ENCODE measurements around the gene SULT1C3.
A peak's percentile ranks its signal among the peaks of the same experiment; 100 is the strongest.

The SULT1C3 gene

GRCh38 chr2:108229875-108230274 is 9.9 kb upstream of the SULT1C3 start:
- Histone ChIP-seq H2BK5ac (ENCODE audit: low read length) (no peak overlapping the region), H3K4ac (ENCODE audit: low read depth, low read length) (no peak overlapping the region), H2BK15ac (replicated peaks; ENCODE audit: low read depth) (no peak overlapping the region), H3K79me1 (ENCODE audit: low read length) (no peaks in the 10 kb centered on the region), H2AK5ac (ENCODE audit: low read length) (no peak overlapping the region), H4K8ac (ENCODE audit: low read depth, low read length) (no peak overlapping the region), H3K4me2 (ENCODE audit: low read length) (no peak overlapping the region), H3K23ac (ENCODE audit: low read length) (no peak overlapping the region), H3K4me1 (ENCODE audit: control insufficient read depth, low read depth, low read length) (no peaks in the 10 kb centered on the region), H3K79me2 (ENCODE audit: control insufficient read depth, insufficient read depth, low read length) (no peaks in the 10 kb centered on the region), H3K18ac (ENCODE audit: low read length) (no peak overlapping the region), H3K36me3 (ENCODE audit: control insufficient read depth, insufficient read depth, low read length) (no peaks in the 10 kb centered on the region), H3K4me3 (ENCODE audit: low read length) (no peak overlapping the region), H3K9ac (ENCODE audit: low read length) (no peak overlapping the region), H4K5ac (ENCODE audit: low read length) (no peak overlapping the region), H2BK120ac (ENCODE audit: low read depth, low read length) (no peak overlapping the region), H3K56ac (ENCODE audit: low read length) (no peak overlapping the region), H3K27me3 (ENCODE audit: insufficient read depth, low read length, poor library complexity) (no peaks in the 10 kb centered on the region), H3K27ac (ENCODE audit: low read depth, low read length) (no peak overlapping the region)
- no peak for DNase-seq
- WGBS (ENCODE audit: extremely low coverage, insufficient coverage, low lambda C conversion rate), result no CpG with 5 or more reads among the region's 2 CpGs

DNA sequence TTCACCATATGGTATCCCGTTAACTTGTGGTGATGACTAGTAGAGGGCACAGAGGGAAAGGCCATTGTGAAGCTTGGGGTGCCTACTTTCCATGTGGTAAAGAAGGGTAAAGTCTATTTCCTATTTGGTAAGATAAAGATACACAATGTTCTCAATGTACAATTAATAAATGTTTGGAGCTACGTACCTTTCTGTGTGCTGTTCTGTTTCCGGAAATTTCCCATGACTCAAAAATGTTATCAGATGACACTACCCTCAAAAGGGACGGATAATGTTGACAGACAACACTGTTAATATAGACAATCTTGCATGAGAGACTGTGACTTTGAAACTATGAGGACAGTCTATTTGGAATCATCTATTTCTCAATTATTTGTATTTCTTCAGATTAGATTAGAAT is 4.2 kb upstream of the SULT1C3 start:
- Histone ChIP-seq H2BK5ac (ENCODE audit: low read length) (no peak overlapping the region), H3K79me2 (ENCODE audit: control insufficient read depth, insufficient read depth, low read length) (no peaks in the 10 kb centered on the region), H3K27me3 (ENCODE audit: insufficient read depth, low read length, poor library complexity) (no peaks in the 10 kb centered on the region), H3K4me2 (ENCODE audit: low read length) (no peak overlapping the region), H4K8ac (ENCODE audit: low read depth, low read length) (no peak overlapping the region), H3K79me1 (ENCODE audit: low read length) (no peaks in the 10 kb centered on the region), H2BK15ac (replicated peaks; ENCODE audit: low read depth) (no peak overlapping the region), H2AK5ac (ENCODE audit: low read length) (no peak overlapping the region), H3K18ac (ENCODE audit: low read length) (no peak overlapping the region), H3K23ac (ENCODE audit: low read length) (no peak overlapping the region), H3K27ac (ENCODE audit: low read depth, low read length) (no peak overlapping the region), H3K4me1 (ENCODE audit: control insufficient read depth, low read depth, low read length) (no peaks in the 10 kb centered on the region), H3K4ac (ENCODE audit: low read depth, low read length) (no peak overlapping the region), H3K36me3 (ENCODE audit: control insufficient read depth, insufficient read depth, low read length) (no peaks in the 10 kb centered on the region), H2BK120ac (ENCODE audit: low read depth, low read length) (no peak overlapping the region), H4K5ac (ENCODE audit: low read length) (no peak overlapping the region), H3K9ac (ENCODE audit: low read length) (no peak overlapping the region), H3K56ac (ENCODE audit: low read length) (no peak overlapping the region), H3K4me3 (ENCODE audit: low read length) (no peak overlapping the region)
- WGBS (ENCODE audit: extremely low coverage, insufficient coverage, low lambda C conversion rate), result no CpG with 5 or more reads among the region's 4 CpGs
- no peak for DNase-seq

DNA sequence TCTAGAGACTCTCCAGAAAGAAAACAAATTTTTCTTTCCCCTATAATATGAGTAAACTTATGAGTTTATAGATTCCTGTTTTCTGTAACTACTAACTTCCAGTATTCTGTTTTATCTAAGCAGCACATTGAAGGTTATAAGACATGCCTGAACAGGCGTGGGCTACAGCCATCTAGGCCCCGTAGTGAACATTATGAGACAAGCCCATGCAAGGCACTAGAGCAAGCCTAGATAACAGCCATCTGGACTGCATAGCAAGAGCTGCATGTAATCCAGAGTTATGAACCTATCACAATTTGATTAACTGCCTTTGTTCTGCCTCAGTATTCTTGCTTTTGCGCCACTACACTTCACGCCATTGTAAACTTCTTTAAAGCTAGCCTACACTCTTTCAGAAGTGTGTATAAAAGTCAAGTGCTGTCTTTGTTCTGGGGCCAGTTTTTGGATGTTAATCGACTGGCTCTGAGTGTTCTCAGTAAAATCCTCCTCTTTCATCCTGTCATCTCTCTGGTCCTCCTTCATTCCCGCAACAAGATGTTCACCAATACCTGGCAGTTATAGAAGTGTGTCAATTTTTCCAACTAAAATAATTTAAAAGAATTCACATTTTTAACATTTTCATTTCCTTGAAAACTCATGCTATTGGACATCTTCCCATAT is 3.0 kb upstream of the SULT1C3 start:
- H2BK5ac ChIP-seq (ENCODE audit: low read length), result no peak overlapping the region
- no peaks in the 10 kb centered on the region for H3K27me3 ChIP-seq (ENCODE audit: insufficient read depth, low read length, poor library complexity)
- no peak overlapping the region for H3K23ac ChIP-seq (ENCODE audit: low read length)
- no peaks in the 10 kb centered on the region for H3K4me1 ChIP-seq (ENCODE audit: control insufficient read depth, low read depth, low read length)
- H3K79me2 ChIP-seq (ENCODE audit: control insufficient read depth, insufficient read depth, low read length), result no peaks in the 10 kb centered on the region
- WGBS (ENCODE audit: extremely low coverage, insufficient coverage, low lambda C conversion rate), result no CpG with 5 or more reads among the region's 6 CpGs
- no peak overlapping the region for H4K8ac ChIP-seq (ENCODE audit: low read depth, low read length)
- H3K56ac ChIP-seq (ENCODE audit: low read length), result no peak overlapping the region
- H3K4ac ChIP-seq (ENCODE audit: low read depth, low read length), result no peak overlapping the region
- peak; percentile 10 for DNase-seq
- no peak overlapping the region for H2BK120ac ChIP-seq (ENCODE audit: low read depth, low read length)
- H3K36me3 ChIP-seq (ENCODE audit: control insufficient read depth, insufficient read depth, low read length), result no peaks in the 10 kb centered on the region
- no peak overlapping the region for H2BK15ac ChIP-seq (replicated peaks; ENCODE audit: low read depth)
- no peak overlapping the region for H3K4me3 ChIP-seq (ENCODE audit: low read length)
- H3K18ac ChIP-seq (ENCODE audit: low read length), result no peak overlapping the region
- H4K5ac ChIP-seq (ENCODE audit: low read length), result no peak overlapping the region
- no peak overlapping the region for H3K9ac ChIP-seq (ENCODE audit: low read length)
- no peak overlapping the region for H3K27ac ChIP-seq (ENCODE audit: low read depth, low read length)
- H3K79me1 ChIP-seq (ENCODE audit: low read length), result no peaks in the 10 kb centered on the region
- H2AK5ac ChIP-seq (ENCODE audit: low read length), result no peak overlapping the region
- no peak overlapping the region for H3K4me2 ChIP-seq (ENCODE audit: low read length)

DNA sequence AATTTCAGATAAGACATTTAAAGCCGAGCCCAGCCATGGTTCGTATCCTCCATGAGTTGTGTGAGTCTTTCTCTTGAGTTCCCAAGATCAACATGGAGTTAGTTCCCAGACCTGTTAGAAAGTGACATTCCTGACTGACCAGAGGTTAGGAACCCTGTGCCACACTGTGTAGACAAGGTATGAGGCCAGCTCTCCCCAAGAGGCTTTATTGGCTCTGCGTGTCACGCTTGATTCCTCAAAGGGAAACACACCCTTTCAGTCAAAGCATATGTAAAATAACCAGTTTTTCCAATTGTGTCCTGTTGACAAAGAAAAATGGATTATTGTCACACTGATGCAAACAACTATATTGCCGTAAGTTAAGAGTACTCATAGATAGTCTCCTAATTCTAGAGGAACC is 1.2 kb downstream of the SULT1C3 start:
- Histone ChIP-seq H4K8ac (ENCODE audit: low read depth, low read length) (no peak overlapping the region), H3K56ac (ENCODE audit: low read length) (no peak overlapping the region), H3K9ac (ENCODE audit: low read length) (no peak overlapping the region), H3K23ac (ENCODE audit: low read length) (no peak overlapping the region), H3K4me2 (ENCODE audit: low read length) (no peak overlapping the region), H2BK120ac (ENCODE audit: low read depth, low read length) (no peak overlapping the region), H3K4me3 (ENCODE audit: low read length) (no peak overlapping the region), H3K4me1 (ENCODE audit: control insufficient read depth, low read depth, low read length) (no peaks in the 10 kb centered on the region), H3K18ac (ENCODE audit: low read length) (no peak overlapping the region), H3K79me2 (ENCODE audit: control insufficient read depth, insufficient read depth, low read length) (no peaks in the 10 kb centered on the region), H3K4ac (ENCODE audit: low read depth, low read length) (no peak overlapping the region), H3K27ac (ENCODE audit: low read depth, low read length) (no peak overlapping the region), H3K27me3 (ENCODE audit: insufficient read depth, low read length, poor library complexity) (no peaks in the 10 kb centered on the region), H3K79me1 (ENCODE audit: low read length) (no peaks in the 10 kb centered on the region), H2AK5ac (ENCODE audit: low read length) (no peak overlapping the region), H2BK15ac (replicated peaks; ENCODE audit: low read depth) (no peak overlapping the region), H2BK5ac (ENCODE audit: low read length) (no peak overlapping the region), H3K36me3 (ENCODE audit: control insufficient read depth, insufficient read depth, low read length) (no peaks in the 10 kb centered on the region), H4K5ac (ENCODE audit: low read length) (no peak overlapping the region)
- no peak for DNase-seq
- no CpG with 5 or more reads among the region's 5 CpGs for WGBS (ENCODE audit: extremely low coverage, insufficient coverage, low lambda C conversion rate)

- no peak overlapping the region for H2BK5ac ChIP-seq (ENCODE audit: low read length)
- no peak overlapping the region for H2AK5ac ChIP-seq (ENCODE audit: low read length)
- H2BK15ac ChIP-seq (replicated peaks; ENCODE audit: low read depth), result no peak overlapping the region
- no peak overlapping the region for H3K4me2 ChIP-seq (ENCODE audit: low read length)
- no peak overlapping the region for H2BK120ac ChIP-seq (ENCODE audit: low read depth, low read length)
- no peak overlapping the region for H3K27ac ChIP-seq (ENCODE audit: low read depth, low read length)
- no peak overlapping the region for H3K4ac ChIP-seq (ENCODE audit: low read depth, low read length)
- no peak overlapping the region for H4K8ac ChIP-seq (ENCODE audit: low read depth, low read length)
- H3K4me3 ChIP-seq (ENCODE audit: low read length), result no peak overlapping the region
- no peak overlapping the region for H3K9ac ChIP-seq (ENCODE audit: low read length)
- H3K18ac ChIP-seq (ENCODE audit: low read length), result no peak overlapping the region
- no peaks in the 10 kb centered on the region for H3K36me3 ChIP-seq (ENCODE audit: control insufficient read depth, insufficient read depth, low read length)
- WGBS (ENCODE audit: extremely low coverage, insufficient coverage, low lambda C conversion rate), result no CpG with 5 or more reads among the region's 1 CpG
- no peaks in the 10 kb centered on the region for H3K79me2 ChIP-seq (ENCODE audit: control insufficient read depth, insufficient read depth, low read length)
- no peaks in the 10 kb centered on the region for H3K27me3 ChIP-seq (ENCODE audit: insufficient read depth, low read length, poor library complexity)
- H3K56ac ChIP-seq (ENCODE audit: low read length), result no peak overlapping the region
- DNase-seq, result no peak
- H3K79me1 ChIP-seq (ENCODE audit: low read length), result no peaks in the 10 kb centered on the region
- H3K4me1 ChIP-seq (ENCODE audit: control insufficient read depth, low read depth, low read length), result no peaks in the 10 kb centered on the region
- H3K23ac ChIP-seq (ENCODE audit: low read length), result no peak overlapping the region
- H4K5ac ChIP-seq (ENCODE audit: low read length), result no peak overlapping the region
These were observed 3.8 kb downstream of the SULT1C3 start for GRCh38 chr2:108243566-108243965.
